Muscle layer of duodenum (tissue), 2 donors: Measurements from ENCODE around the gene KIF1A.

Source experiments
- H3K27ac ChIP-seq: one replicate; pipeline ENCODE4 v1.7.0; 2013; ENCODE audit warnings: mild to moderate bottlenecking, low read length
- H3K27me3 ChIP-seq: one replicate; pipeline ENCODE4 v1.7.0; 2013; ENCODE audit warnings: low read depth, mild to moderate bottlenecking, control low read depth, low read length
- H3K36me3 ChIP-seq, 2 donors: one replicate each; pipeline ENCODE4 v1.7.0; 2013; ENCODE audit warnings: low read length in 2 of 2, control low read depth in 1 of 2, mild to moderate bottlenecking in 1 of 2; ENCODE audit not compliant: insufficient read depth in 2 of 2, control insufficient read depth in 1 of 2
- H3K4me1 ChIP-seq, 2 donors: one replicate each; pipeline ENCODE4 v1.7.0; 2013; ENCODE audit warnings: low read length in 2 of 2, mild to moderate bottlenecking in 2 of 2, control low read depth in 1 of 2, moderate library complexity in 1 of 2; ENCODE audit not compliant: insufficient read depth in 2 of 2, control insufficient read depth in 1 of 2
- H3K4me3 ChIP-seq, 2 donors: one replicate each; pipeline ENCODE4 v1.7.0; 2013; ENCODE audit warnings: low read length in 2 of 2, low read depth in 1 of 2, mild to moderate bottlenecking in 1 of 2
- H3K9me3 ChIP-seq, 2 donors: one replicate each; pipeline ENCODE4 v1.7.0; 2013; ENCODE audit warnings: low read length in 2 of 2, control low read depth in 1 of 2, mild to moderate bottlenecking in 1 of 2; ENCODE audit not compliant: control insufficient read depth in 1 of 2
- donor health status: healthy.

KIF1A gene

GRCh38 chr2:240840435-240841060 lies 20.5 kb upstream of the KIF1A start:
- Histone ChIP-seq H3K36me3 (no peaks in the 10 kb centered on the region), H3K27me3 (peaks cover 4% of the 10 kb centered on the region), H3K9me3 (no peaks in the 10 kb centered on the region), H3K27ac (no peak overlapping the region), H3K4me3 (no peak overlapping the region), H3K4me1 (no peaks in the 10 kb centered on the region)

GRCh38 chr2:240839152-240840143 lies 19.4 kb upstream of the KIF1A start:
- no peaks in the 10 kb centered on the region for H3K4me1 ChIP-seq
- H3K4me3 ChIP-seq = no peak overlapping the region
- H3K9me3 ChIP-seq = no peaks in the 10 kb centered on the region
- peaks cover 4% of the 10 kb centered on the region for H3K27me3 ChIP-seq
- H3K36me3 ChIP-seq = no peaks in the 10 kb centered on the region
- no peak overlapping the region for H3K27ac ChIP-seq

GRCh38 chr2:240837621-240838020 lies 17.6 kb upstream of the KIF1A start:
- H3K36me3 ChIP-seq = no peaks in the 10 kb centered on the region
- H3K27me3 ChIP-seq = peaks cover 4% of the 10 kb centered on the region
- no peaks in the 10 kb centered on the region for H3K9me3 ChIP-seq
- no peak overlapping the region for H3K4me3 ChIP-seq
- H3K27ac ChIP-seq = no peak overlapping the region
- no peaks in the 10 kb centered on the region for H3K4me1 ChIP-seq

- H3K4me3 ChIP-seq = no peak overlapping the region
- no peak overlapping the region for H3K27ac ChIP-seq
- no peaks in the 10 kb centered on the region for H3K36me3 ChIP-seq
- no peaks in the 10 kb centered on the region for H3K9me3 ChIP-seq
- peaks cover under 1% of the 10 kb centered on the region in 2 donors for H3K4me1 ChIP-seq
- peaks cover 4% of the 10 kb centered on the region for H3K27me3 ChIP-seq
These were observed 16.9 kb upstream of the KIF1A start for GRCh38 chr2:240836781-240837467.

GRCh38 chr2:240835528-240835927 lies 15.5 kb upstream of the KIF1A start:
- no peak overlapping the region for H3K27ac ChIP-seq
- H3K4me1 ChIP-seq = peaks cover 4 to 7% of the 10 kb centered on the region in 2 donors
- H3K9me3 ChIP-seq = no peaks in the 10 kb centered on the region
- peaks cover 4% of the 10 kb centered on the region for H3K27me3 ChIP-seq
- no peak overlapping the region for H3K4me3 ChIP-seq
- no peaks in the 10 kb centered on the region for H3K36me3 ChIP-seq

- H3K27ac ChIP-seq = no peak overlapping the region
- peaks cover 4 to 7% of the 10 kb centered on the region in 2 donors for H3K4me1 ChIP-seq
- no peak overlapping the region for H3K4me3 ChIP-seq
- no peaks in the 10 kb centered on the region for H3K36me3 ChIP-seq
- H3K27me3 ChIP-seq = no peaks in the 10 kb centered on the region
- no peaks in the 10 kb centered on the region for H3K9me3 ChIP-seq
These were observed 14.5 kb upstream of the KIF1A start for GRCh38 chr2:240834377-240834975.

GRCh38 chr2:240833724-240834285 lies 13.8 kb upstream of the KIF1A start:
- Histone ChIP-seq H3K9me3 (no peaks in the 10 kb centered on the region), H3K27me3 (no peaks in the 10 kb centered on the region), H3K4me1 (peaks cover 4 to 7% of the 10 kb centered on the region in 2 donors), H3K4me3 (no peak overlapping the region), H3K36me3 (no peaks in the 10 kb centered on the region), H3K27ac (no peak overlapping the region)

GRCh38 chr2:240832921-240833494 lies 13.0 kb upstream of the KIF1A start:
- Histone ChIP-seq H3K4me1 (peaks cover 4 to 7% of the 10 kb centered on the region in 2 donors), H3K36me3 (no peaks in the 10 kb centered on the region), H3K4me3 (no peak overlapping the region), H3K27ac (no peak overlapping the region), H3K9me3 (no peaks in the 10 kb centered on the region), H3K27me3 (no peaks in the 10 kb centered on the region)

GRCh38 chr2:240832205-240832727 lies 12.2 kb upstream of the KIF1A start:
- Histone ChIP-seq H3K36me3 (no peaks in the 10 kb centered on the region), H3K9me3 (no peaks in the 10 kb centered on the region), H3K4me1 (peaks cover 4 to 7% of the 10 kb centered on the region in 2 donors), H3K27ac (no peak overlapping the region), H3K4me3 (peak overlapping the region; percentile 44 to 51), H3K27me3 (no peaks in the 10 kb centered on the region)

GRCh38 chr2:240831594-240832204 lies 11.7 kb upstream of the KIF1A start:
- Histone ChIP-seq H3K27ac (no peak overlapping the region), H3K4me1 (peaks cover 4 to 7% of the 10 kb centered on the region in 2 donors), H3K36me3 (no peaks in the 10 kb centered on the region), H3K9me3 (no peaks in the 10 kb centered on the region), H3K4me3 (peak overlapping the region; percentile 44 to 51), H3K27me3 (peaks cover 3% of the 10 kb centered on the region)
